ENCODE data around the gene NRXN3. TPM values are rescaled to one million over a fixed set of nuclear protein-coding genes. Genes with fewer than 3 reads are reported as not detected.
"Not testable (repeated sequence)": the region's sequence is repeated elsewhere in the genome, so short reads cannot be mapped to it uniquely, and the experiment has no call there.

NRXN3 gene
- total RNA-seq, 1 experiment from 2014 or later = not detected

DNA sequence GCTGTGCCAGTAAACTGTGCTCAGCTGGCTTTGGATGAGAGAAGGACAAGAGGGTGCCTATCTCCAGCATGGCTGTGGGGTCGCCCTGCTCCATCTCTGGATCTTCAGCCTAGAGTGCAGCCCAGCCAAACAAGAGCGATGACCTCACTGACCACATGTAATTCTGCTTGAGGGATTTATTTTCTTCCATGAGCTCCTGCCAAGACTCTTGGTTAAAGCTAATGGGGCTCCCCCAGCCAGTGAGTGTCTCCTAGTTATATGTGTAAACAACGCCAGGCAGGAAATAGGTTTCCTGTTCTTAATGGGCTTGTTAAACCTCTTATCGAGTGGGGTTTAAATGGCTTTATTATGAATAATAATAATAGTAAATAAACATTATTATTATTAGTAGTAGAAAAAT is 397.2 kb downstream of the NRXN3 start:
- Histone ChIP-seq H3K9me3 (ENCODE audit: control insufficient read depth in 1 of 2, insufficient read depth in 1 of 2, low read depth in 1 of 2, low read length in 2 of 2) (no peaks in the 10 kb centered on the region), H3K9me2 (ENCODE audit: insufficient read depth) (no peaks in the 10 kb centered on the region), H3K4me1 (ENCODE audit: control insufficient read depth in 1 of 2, insufficient read depth in 2 of 2, low read length in 2 of 2) (no peaks in the 10 kb centered on the region), H3K4me3 (replicated peaks in 1 of 2; ENCODE audit: low read depth in 1 of 2, low read length in 2 of 2) (no peak overlapping the region), H3K4me2 (ENCODE audit: low read length) (no peak overlapping the region), H3K9ac (ENCODE audit: low read length) (no peak overlapping the region), H3K36me3 (ENCODE audit: control insufficient read depth in 1 of 2, insufficient read depth in 2 of 2, low read length in 2 of 2) (no peaks in the 10 kb centered on the region), H3K27ac (ENCODE audit: low read depth, low read length) (no peak overlapping the region), H4K20me1 (ENCODE audit: insufficient read depth) (no peaks in the 10 kb centered on the region), H3K27me3 (ENCODE audit: insufficient read depth, low read length) (no peaks in the 10 kb centered on the region), H2AFZ (ENCODE audit: low read depth, low read length, poor library complexity, severe bottlenecking) (no peak overlapping the region), H3K79me2 (ENCODE audit: insufficient read depth, low read length) (no peaks in the 10 kb centered on the region)
- ChIA-PET CTCF (interaction anchor here (1.1 to 1.6 kb wide), 3 partner anchors 119 to 1108 kb away, joined by 3 to 8 read pairs (median 8); no protein-coding TSS in a partner anchor), POLR2A (no interaction called here), RAD21 (ENCODE audit: low non-redundant PET in 1 of 2, low total read pairs in 2 of 2, uncharacterized antibody in 2 of 2, unreplicated experiment in 2 of 2) (no interaction called here)
- ATAC-seq (no peak), DNase-seq (ENCODE audit: low read depth, low spot score) (no peak)
- BruUV-seq (replicated peaks) = no TSS peak
- intact Hi-C loops (cut with micrococcal nuclease) = loop anchor here (5.0 kb wide), 1 partner anchor 705 kb away; no protein-coding TSS in a partner anchor
- TF ChIP-seq YY1 (IDR thresholded peaks at IDR 0.05; ENCODE audit: extremely low read depth, insufficient replicate concordance, low read depth, low read length) = no peak
- TF ChIP-seq, protein P1, sequence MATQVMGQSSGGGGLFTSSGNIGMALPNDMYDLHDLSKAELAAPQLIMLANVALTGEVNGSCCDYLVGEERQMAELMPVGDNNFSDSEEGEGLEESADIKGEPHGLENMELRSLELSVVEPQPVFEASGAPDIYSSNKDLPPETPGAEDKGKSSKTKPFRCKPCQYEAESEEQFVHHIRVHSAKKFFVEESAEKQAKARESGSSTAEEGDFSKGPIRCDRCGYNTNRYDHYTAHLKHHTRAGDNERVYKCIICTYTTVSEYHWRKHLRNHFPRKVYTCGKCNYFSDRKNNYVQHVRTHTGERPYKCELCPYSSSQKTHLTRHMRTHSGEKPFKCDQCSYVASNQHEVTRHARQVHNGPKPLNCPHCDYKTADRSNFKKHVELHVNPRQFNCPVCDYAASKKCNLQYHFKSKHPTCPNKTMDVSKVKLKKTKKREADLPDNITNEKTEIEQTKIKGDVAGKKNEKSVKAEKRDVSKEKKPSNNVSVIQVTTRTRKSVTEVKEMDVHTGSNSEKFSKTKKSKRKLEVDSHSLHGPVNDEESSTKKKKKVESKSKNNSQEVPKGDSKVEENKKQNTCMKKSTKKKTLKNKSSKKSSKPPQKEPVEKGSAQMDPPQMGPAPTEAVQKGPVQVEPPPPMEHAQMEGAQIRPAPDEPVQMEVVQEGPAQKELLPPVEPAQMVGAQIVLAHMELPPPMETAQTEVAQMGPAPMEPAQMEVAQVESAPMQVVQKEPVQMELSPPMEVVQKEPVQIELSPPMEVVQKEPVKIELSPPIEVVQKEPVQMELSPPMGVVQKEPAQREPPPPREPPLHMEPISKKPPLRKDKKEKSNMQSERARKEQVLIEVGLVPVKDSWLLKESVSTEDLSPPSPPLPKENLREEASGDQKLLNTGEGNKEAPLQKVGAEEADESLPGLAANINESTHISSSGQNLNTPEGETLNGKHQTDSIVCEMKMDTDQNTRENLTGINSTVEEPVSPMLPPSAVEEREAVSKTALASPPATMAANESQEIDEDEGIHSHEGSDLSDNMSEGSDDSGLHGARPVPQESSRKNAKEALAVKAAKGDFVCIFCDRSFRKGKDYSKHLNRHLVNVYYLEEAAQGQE (IDR thresholded peaks at IDR 0.05; ENCODE audit: low read depth) = no peak
- TF ChIP-seq, protein P2, sequence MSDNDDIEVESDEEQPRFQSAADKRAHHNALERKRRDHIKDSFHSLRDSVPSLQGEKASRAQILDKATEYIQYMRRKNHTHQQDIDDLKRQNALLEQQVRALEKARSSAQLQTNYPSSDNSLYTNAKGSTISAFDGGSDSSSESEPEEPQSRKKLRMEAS (IDR thresholded peaks at IDR 0.05) = no peak
- no peak for TF ChIP-seq EZH2phosphoT487 (IDR thresholded peaks at IDR 0.05; ENCODE audit: borderline replicate concordance)
- no peak for TF ChIP-seq ZBTB33 (IDR thresholded peaks at IDR 0.05; ENCODE audit: extremely low read depth, insufficient replicate concordance, low read length)
- no peak for TF ChIP-seq CBX3 (IDR thresholded peaks at IDR 0.05; ENCODE audit: low read depth)
- TF ChIP-seq POLR2AphosphoS5 (IDR thresholded peaks at IDR 0.05; ENCODE audit: low read depth, low read length) = no peak
- no peak for TF ChIP-seq FOSL1 (IDR thresholded peaks at IDR 0.05; ENCODE audit: low read depth)
- no peak for TF ChIP-seq EGR1 (IDR thresholded peaks at IDR 0.05; ENCODE audit: low read depth)
- no peak for TF ChIP-seq SP1 (IDR thresholded peaks at IDR 0.05; ENCODE audit: low read depth)
- no peak for TF ChIP-seq CEBPB (IDR thresholded peaks at IDR 0.05; ENCODE audit: low read depth)

GRCh38 chr14:78573736-78574135 is 403.6 kb downstream of the NRXN3 start:
- H3K27ac ChIP-seq (ENCODE audit: low read depth, low read length); DNase-seq (ENCODE audit: low read depth, low spot score); BruUV-seq (replicated peaks); H4K20me1 ChIP-seq (ENCODE audit: insufficient read depth); H3K36me3 ChIP-seq (ENCODE audit: control insufficient read depth in 1 of 2, insufficient read depth in 2 of 2, low read length in 2 of 2); H3K4me1 ChIP-seq (ENCODE audit: control insufficient read depth in 1 of 2, insufficient read depth in 2 of 2, low read length in 2 of 2); RAD21 ChIA-PET (ENCODE audit: low non-redundant PET in 1 of 2, low total read pairs in 2 of 2, uncharacterized antibody in 2 of 2, unreplicated experiment in 2 of 2); H2AFZ ChIP-seq (ENCODE audit: low read depth, low read length, poor library complexity, severe bottlenecking); intact Hi-C loops (cut with micrococcal nuclease); H3K9ac ChIP-seq (ENCODE audit: low read length); H3K4me2 ChIP-seq (ENCODE audit: low read length); POLR2A ChIA-PET; H3K4me3 ChIP-seq (replicated peaks in 1 of 2; ENCODE audit: low read depth in 1 of 2, low read length in 2 of 2); H3K27me3 ChIP-seq (ENCODE audit: insufficient read depth, low read length); H3K79me2 ChIP-seq (ENCODE audit: insufficient read depth, low read length); CTCF ChIA-PET; ATAC-seq; H3K9me3 ChIP-seq (ENCODE audit: control insufficient read depth in 1 of 2, insufficient read depth in 1 of 2, low read depth in 1 of 2, low read length in 2 of 2); H3K9me2 ChIP-seq (ENCODE audit: insufficient read depth): not testable (repeated sequence)

Data from HCT116 (cell line).